NK-92 (cell line): ENCODE results near the gene ALG6.
"Not testable (repeated sequence)": the region's sequence is repeated elsewhere in the genome, so short reads cannot be mapped to it uniquely, and the experiment has no call there.

Experiments
- DNase-seq: peaks from one replicate; lab custom pipeline; 2025; ENCODE audit not compliant: unreplicated experiment; lab: John Stamatoyannopoulos, UW

Gene ALG6

DNA sequence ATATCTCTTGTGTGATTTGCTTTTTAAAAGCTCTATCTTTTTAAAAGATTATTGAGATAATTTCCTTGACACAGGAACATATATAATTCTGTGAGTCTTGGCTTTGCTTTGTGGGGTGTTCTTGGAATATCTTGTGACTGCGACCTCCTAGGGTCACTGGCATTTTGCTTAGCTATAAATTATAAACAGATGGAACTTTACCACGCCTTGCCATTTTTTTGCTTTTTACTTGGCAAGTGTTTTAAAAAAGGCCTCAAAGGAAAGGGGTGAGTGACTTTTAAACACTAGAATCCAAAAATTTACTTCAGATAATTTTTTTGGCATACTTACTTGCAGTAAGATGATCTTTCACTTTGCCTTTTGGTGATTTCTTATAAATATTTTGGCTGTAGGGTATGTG, 43.6 kb downstream of the ALG6 start:
- DNase-seq: no peak

DNA sequence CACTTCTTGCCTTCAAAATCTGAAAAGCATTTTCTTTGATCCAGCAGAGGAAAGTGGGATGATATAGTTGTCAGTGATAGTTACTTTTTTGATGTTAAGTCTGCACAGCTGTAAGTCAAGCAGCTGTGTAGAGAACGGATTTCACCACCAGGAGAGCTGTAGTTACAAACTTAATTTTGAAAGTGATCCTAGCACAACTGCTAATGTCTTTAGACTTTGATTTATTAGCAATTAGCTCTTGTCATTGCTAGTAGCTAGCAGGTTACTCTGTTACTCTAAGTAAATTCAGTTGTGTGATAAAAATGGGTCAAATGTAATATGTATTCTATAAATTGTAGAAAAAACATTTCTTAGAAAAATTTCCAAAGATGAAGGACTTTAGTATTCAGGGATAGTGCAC, 46.0 kb downstream of the ALG6 start:
- no peak for DNase-seq

- DNase-seq: no peak
Observed at GRCh38 chr1:63414691-63415365, 47.4 kb downstream of the ALG6 start.

DNA sequence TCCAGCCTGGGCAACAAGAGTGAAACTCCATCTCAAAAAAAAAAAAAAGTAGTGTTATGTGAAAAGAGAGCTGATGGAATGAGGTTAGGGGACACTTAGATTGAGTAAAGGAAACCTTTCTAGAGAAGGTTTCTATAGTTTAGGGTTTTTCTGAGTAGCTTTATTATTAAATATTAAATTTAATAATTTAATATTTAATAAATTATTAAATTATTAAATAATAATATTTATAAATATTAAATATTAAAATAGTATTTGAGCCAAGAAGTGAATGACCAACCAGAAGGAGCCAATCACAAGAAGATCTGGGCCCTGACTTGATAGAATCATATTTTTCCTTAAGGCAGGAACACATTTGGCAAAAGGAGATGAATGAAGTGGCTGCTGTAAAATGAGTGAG, 50.7 kb downstream of the ALG6 start:
- no peak for DNase-seq

DNA sequence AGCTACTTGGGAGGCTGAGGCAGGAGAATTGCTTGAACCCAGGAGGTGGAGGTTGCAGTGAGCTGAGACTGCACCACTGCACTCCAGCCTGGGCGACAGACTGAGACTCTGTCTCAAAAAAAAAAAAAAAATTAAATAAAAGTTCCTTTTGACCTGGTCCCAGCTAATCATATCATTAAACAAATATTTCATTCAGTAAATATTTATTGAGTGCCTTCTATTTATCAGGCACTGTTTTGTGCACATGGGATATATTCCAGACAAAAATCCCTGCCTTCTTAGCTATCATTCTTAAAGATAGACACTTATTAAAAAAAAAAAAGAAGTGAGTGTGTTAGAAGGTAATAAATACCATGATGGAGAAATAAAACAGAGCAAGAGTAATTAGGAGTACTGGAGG, 53.3 kb downstream of the ALG6 start:
- not testable (repeated sequence) for DNase-seq

GRCh38 chr1:63423649-63424048, 56.2 kb downstream of the ALG6 start:
- no peak for DNase-seq

DNA sequence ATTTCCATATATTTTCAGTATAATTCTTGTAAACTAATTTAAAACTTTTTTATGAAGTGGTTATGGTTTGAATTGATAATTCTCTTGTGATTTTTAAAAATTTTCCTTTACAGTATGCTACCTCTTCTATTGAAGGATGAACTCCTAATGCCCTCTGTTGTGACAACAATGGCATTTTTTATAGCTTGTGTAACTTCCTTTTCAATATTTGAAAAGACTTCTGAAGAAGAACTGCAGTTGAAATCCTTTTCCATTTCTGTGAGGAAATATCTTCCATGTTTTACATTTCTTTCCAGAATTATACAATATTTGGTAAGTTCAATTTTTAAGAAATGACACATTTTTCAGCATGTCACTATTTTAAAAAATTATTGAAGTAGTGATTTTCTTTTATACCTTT, 61.4 kb downstream of the ALG6 start:
- DNase-seq: no peak

- no peak for DNase-seq
Observed at GRCh38 chr1:63429281-63429680, 61.9 kb downstream of the ALG6 start.

DNA sequence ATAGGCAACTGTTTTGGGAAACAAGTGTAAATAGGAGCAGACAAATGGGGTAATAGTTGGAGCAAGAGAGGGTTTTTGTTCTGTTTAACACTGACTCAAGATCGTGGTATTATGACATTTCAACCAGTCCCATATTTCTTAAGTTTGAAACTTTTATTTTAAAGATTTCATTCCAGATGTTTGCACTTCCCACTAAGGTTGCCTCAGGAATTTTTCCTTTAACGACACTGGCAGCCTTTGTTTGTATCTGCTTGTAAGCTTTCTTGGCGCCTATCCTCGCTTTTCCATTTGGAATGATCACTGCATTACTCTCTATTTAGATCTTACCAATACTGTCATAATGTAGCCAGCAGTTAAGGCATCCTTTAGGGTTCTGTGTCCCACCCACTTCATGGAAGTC, 67.7 kb downstream of the ALG6 start:
- DNase-seq: no peak

DNA sequence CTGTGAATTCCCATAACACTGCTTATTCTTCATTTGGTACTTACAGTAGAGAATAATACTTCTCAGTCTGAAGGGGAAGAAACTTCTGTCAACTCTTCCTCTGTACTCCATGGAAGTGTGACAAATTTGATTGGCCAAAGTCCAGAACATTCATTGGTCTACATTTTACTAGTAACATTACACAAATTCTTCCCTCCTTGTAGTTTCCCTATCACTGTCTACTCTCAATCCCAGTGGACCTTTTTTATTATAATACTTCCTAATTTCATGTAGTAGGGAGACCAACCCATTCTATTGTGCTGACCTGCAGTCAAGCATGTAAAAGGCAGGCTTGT, 74.7 kb downstream of the ALG6 start:
- no peak for DNase-seq

DNA sequence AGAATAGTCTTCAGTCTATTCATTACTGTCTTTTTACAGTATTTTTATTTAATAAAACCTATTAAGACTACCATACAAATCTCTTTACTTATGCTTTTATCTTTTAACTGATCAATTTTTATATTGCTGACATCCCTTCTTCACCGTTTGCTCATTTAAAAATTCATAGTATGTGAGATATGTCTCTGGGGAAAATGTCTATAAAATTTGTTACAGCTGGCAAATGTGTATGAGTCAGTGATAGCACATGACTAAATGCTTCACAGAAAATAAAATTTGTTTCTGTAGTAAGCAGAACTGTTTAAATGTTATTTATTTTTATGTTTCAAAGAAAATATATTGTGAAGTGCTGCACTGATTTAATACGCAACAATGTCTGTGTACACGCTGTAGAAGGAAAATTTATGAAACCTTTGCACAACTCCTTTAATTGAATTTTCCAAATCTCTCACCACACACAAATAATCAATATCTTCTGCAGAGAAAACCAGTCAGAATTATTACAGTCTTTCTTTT, 81.4 kb downstream of the ALG6 start:
- no peak for DNase-seq

DNA sequence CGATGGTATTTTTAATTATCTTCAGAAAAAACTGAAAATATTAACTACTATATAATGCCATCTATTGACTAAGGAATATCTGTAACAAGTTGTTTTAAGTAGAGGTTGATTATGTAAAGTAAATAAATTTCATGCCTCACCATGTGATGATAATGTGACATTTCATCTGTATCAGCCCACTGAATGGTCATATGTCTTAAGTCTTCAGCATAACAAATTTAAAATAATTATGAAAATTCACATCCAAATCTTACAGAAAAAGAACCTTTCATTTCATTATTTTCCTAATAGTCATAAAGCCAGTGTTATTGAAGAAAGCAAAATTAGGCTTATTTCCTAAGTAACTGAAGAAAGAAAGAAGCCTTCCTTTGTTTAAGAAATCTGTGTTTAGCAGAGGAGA, 83.0 kb downstream of the ALG6 start:
- no peak for DNase-seq

- no peak for DNase-seq
Observed at GRCh38 chr1:63453232-63453631, 85.8 kb downstream of the ALG6 start.

DNA sequence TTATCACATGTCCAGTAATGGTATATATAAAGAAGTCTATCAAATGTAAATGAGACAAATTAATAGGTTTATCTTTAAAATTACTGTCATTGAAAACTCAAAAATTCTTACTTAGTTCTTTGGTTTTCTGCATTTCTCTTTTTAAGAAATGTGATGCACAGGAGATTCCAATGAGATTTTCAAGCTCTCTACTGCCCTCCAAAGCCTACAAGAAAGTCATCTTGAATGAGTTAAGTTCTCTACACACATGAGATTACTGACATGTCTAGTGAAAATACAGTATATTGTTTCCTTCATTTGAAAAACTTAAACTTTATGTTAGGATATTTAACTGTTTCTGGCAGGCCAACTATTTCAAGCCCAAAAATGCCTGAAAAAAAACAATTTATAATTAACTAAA, 86.8 kb downstream of the ALG6 start:
- no peak for DNase-seq

GRCh38 chr1:63458750-63459149, 91.3 kb downstream of the ALG6 start:
- DNase-seq: no peak

DNA sequence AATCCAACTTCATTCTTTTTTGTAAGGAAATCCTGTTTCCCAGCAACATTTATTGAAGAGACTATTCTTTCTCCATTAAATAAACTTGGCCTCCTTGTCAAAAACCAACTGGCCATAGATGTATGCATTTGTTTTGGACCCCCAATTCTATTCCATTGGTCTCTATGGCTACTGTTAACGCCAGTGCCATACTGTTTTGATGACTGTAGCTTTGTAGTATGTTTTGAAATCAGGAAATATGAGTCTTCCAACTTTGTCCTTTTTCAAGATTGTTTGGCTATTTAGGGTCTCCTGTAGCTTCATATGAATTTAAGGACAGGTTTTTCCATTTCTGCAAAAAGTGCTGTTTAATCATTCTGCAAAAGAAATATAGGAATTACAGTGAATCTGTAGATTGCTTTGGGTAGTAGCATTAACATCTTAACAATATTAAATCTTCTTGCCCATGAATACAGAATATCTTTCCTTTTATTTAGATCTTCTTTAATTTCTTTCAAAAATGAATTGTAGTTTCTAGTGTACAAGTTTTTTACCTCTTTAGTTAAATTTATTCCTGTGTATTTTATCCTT, 94.3 kb downstream of the ALG6 start:
- no peak for DNase-seq

DNA sequence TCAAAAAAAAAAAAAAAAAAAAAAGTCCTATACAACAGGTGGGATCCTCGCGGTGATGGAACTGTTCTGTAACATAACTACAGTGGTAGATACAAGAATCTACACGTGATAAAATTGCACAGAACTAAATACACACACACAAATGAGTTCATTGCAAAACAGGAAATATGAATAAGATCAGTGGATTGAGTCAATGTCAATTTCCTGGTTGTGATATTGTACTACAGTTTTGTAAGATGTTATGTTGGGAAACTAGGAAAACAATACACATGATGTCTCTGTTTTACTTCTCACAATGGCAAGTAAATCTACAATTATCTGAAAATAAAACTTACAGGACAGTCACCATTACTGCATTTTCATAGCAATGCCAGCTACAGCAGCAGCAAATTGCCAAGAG, 95.8 kb downstream of the ALG6 start:
- no peak for DNase-seq

DNA sequence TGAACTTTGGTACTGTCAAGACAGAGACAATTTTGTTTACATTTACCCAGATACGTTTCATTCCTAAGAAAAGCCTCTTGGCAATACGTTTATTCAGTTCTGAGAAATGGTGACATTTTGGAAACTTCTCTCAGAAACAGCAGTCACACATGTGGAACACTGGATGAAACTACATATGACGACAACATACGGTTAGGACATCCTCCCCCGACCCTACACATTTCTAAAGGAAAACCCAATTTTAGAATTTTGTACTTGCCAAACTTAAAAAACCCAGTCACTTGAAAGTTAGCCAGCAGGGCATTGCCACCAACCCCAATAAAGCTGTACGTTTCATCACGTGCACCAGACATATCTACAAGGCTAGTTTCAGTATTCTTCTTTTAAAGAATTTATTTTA, 98.8 kb downstream of the ALG6 start:
- DNase-seq: no peak

DNA sequence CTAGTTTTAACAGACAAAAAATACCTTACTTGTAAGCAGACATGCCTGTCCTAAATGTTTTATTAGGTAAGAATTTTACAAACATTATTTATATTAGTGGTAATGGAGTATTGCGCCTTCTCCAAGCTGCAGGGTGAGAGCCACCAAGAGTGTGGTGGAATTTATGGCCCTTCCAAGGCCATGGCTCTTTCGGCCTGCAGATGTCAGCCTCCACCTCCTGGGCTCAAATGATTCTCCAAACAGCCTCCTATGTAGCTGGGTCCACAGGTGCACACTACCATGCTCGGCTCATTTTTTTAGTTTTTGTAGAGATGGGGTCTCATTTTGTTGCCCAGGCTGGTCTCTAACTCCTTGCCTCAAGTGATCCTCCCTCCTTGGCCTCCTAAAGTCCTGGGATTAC, 99.3 kb downstream of the ALG6 start:
- DNase-seq: no peak

DNA sequence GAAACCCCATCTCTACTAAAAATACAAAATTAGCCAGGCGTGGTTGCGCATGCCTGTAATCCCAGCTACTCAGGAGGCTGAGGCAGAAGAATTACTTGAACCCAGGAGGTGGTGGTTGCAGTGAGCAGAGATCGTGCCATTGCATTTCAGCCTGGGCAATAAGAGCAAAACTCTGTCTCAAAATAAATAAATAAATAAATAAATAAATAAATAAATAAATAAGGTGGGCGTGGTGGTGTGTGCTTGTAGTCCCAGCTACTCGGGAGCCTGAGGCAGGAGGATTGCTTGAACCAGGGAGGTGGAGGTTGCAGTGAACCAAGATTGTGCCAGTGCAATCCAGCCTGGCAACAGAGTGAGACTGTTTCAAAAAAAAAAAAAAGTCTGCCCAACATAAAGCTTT, 101.3 kb downstream of the ALG6 start:
- DNase-seq: not testable (repeated sequence)

GRCh38 chr1:63475761-63476160, 108.3 kb downstream of the ALG6 start:
- DNase-seq: no peak

GRCh38 chr1:63480057-63480456, 112.6 kb downstream of the ALG6 start:
- no peak for DNase-seq

DNA sequence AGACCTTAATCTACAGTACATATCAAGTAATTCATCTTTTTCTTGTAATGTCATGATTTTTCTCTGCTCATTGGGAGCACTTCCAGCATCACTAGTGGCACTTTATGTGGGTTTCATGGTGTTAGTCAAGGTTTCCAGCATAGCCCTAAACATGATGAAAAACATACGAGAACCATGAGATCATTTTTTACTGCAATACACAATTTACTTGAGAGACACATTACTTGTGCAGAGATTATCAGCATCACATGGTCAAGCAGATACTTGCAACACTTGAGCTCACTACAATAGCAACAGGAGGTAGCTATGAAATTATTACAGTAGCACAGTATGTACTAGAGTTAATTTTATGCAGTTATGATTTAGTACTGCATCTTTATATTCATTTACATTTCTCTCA, 119.2 kb downstream of the ALG6 start:
- no peak for DNase-seq
